Ovary (tissue), 3 donors: Measurements from ENCODE around the gene PDK1.

Experiments
- EP300 ChIP-seq: sonication (generic); formaldehyde crosslinking; IDR thresholded peaks from one replicate; pipeline ENCODE4 v1.6.1; 2017; ENCODE audit warnings: antibody characterized with exemption
- POLR2A ChIP-seq: fragments of 450-650 bp; IDR thresholded peaks from one replicate; pipeline ENCODE4 v1.6.1; 2017; ENCODE audit warnings: antibody characterized with exemption, mild to moderate bottlenecking, moderate library complexity
- TF ChIP-seq, protein P1 (sequence below), 3 donors: fragments of 450-650 bp in 2 of 3; fragments of 200-600 bp in 1 of 3; IDR thresholded peaks; one replicate each; pipeline versions ENCODE4 v1.5.1 to v1.8.0; 2016 to 2022; ENCODE audit warnings: antibody characterized with exemption in 3 of 3, mild to moderate bottlenecking in 1 of 3
- donor health status: DM: no; HTN: no; CAD: no.

DNA sequence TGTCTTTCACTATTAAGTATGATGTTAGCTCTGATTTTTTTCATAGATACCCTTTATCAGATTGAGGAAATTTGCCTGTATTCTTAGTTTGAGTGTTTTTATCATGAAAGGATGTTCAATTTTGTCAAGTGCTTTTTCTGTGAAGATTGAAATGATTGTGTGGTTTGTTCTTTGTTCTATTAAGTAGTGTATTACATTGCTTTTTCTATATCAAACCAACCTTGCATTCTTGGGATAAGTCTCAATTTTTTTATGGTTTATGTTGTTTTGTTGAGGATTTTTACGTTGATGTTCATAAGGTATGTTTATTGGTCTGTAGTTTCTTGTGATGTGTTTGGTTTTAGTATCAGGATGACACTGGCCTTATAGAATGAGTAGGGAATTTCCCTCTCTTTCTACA is 19.1 kb downstream of the PDK1 start:
- TF ChIP-seq, protein P1, sequence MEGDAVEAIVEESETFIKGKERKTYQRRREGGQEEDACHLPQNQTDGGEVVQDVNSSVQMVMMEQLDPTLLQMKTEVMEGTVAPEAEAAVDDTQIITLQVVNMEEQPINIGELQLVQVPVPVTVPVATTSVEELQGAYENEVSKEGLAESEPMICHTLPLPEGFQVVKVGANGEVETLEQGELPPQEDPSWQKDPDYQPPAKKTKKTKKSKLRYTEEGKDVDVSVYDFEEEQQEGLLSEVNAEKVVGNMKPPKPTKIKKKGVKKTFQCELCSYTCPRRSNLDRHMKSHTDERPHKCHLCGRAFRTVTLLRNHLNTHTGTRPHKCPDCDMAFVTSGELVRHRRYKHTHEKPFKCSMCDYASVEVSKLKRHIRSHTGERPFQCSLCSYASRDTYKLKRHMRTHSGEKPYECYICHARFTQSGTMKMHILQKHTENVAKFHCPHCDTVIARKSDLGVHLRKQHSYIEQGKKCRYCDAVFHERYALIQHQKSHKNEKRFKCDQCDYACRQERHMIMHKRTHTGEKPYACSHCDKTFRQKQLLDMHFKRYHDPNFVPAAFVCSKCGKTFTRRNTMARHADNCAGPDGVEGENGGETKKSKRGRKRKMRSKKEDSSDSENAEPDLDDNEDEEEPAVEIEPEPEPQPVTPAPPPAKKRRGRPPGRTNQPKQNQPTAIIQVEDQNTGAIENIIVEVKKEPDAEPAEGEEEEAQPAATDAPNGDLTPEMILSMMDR (IDR thresholded peaks at IDR 0.05) = no peak
- TF ChIP-seq POLR2A (no peak), EP300 (no peak)
